SK-N-SH treated with all-trans-retinoic acid at 6 μM for 48 hours (cell line): ENCODE measurements around the gene GGT5.
"Not testable (repeated sequence)": the region's sequence is repeated elsewhere in the genome, so short reads cannot be mapped to it uniquely, and the experiment has no call there.

Experiments
- ATAC-seq: fragments of 200-7000 bp; cut with Tn5 transposase; 3 replicates; pipeline ENCODE4 v1.9.1; 2020; ENCODE audit warnings: mild to moderate bottlenecking, moderate library complexity
- ARNTL ChIP-seq: fragments of 450-650 bp; formaldehyde crosslinking; IDR thresholded peaks from 2 replicates; pipeline ENCODE4 v1.5.0; 2020; ENCODE audit warnings: low read depth, mild to moderate bottlenecking, moderate library complexity, borderline replicate concordance
- BACH2 ChIP-seq: fragments of 250-450 bp; sonication (Bioruptor Pico); IDR thresholded peaks from 2 replicates; pipeline ENCODE4 v1.9.0; 2021; ENCODE audit warnings: mild to moderate bottlenecking, borderline replicate concordance
- CSRNP3 ChIP-seq: fragments of 250-450 bp; sonication (Bioruptor Pico); IDR thresholded peaks from 2 replicates; pipeline ENCODE4 v1.5.1; 2021; ENCODE audit warnings: mild to moderate bottlenecking, moderate library complexity
- ESRRG ChIP-seq: fragments of 250-450 bp; sonication (Bioruptor Pico); IDR thresholded peaks from 2 replicates; pipeline ENCODE4 v1.6.1; 2021; ENCODE audit warnings: mild to moderate bottlenecking
- GLIS3 ChIP-seq: fragments of 250-450 bp; sonication (Bioruptor Pico); IDR thresholded peaks from 2 replicates; pipeline ENCODE4 v1.5.0; 2020; ENCODE audit warnings: mild to moderate bottlenecking, moderate library complexity
- ISL1 ChIP-seq: fragments of 250-450 bp; sonication (Bioruptor Pico); IDR thresholded peaks from 2 replicates; pipeline ENCODE4 v2.1.2; 2022; ENCODE audit warnings: mild to moderate bottlenecking, moderate library complexity
- OSR1 ChIP-seq: fragments of 250-450 bp; sonication (Bioruptor Pico); IDR thresholded peaks from 2 replicates; pipeline ENCODE4 v1.8.0; 2022; ENCODE audit warnings: moderate library complexity, mild to moderate bottlenecking, inconsistent platforms
- PATZ1 ChIP-seq: fragments of 250-450 bp; sonication (Bioruptor Pico); IDR thresholded peaks from 2 replicates; pipeline ENCODE4 v1.8.0; 2020; ENCODE audit warnings: mild to moderate bottlenecking, moderate library complexity, borderline replicate concordance
- PPARA ChIP-seq: fragments of 250-450 bp; sonication (Bioruptor Pico); IDR thresholded peaks from 2 replicates; pipeline ENCODE4 v1.5.0; 2020; ENCODE audit warnings: mild to moderate bottlenecking, borderline replicate concordance
- RARB ChIP-seq: fragments of 250-450 bp; sonication (Bioruptor Pico); IDR thresholded peaks from 2 replicates; pipeline ENCODE4 v1.8.0; 2021; ENCODE audit warnings: mild to moderate bottlenecking, moderate library complexity
- TCF4 ChIP-seq: fragments of 250-450 bp; sonication (Bioruptor Pico); IDR thresholded peaks from 2 replicates; pipeline ENCODE4 v1.8.0; 2021; ENCODE audit warnings: mild to moderate bottlenecking, moderate library complexity, borderline replicate concordance
- TOX ChIP-seq: fragments of 250-450 bp; sonication (Bioruptor Pico); IDR thresholded peaks from 2 replicates; pipeline ENCODE4 v1.8.0; 2021; ENCODE audit warnings: mild to moderate bottlenecking, moderate library complexity, borderline replicate concordance
- ZC3H10 ChIP-seq: fragments of 250-450 bp; sonication (Bioruptor Pico); IDR thresholded peaks from 2 replicates; pipeline ENCODE4 v1.5.1; 2021; ENCODE audit warnings: mild to moderate bottlenecking, moderate library complexity
- ZFP3 ChIP-seq: fragments of 250-450 bp; sonication (Bioruptor Pico); IDR thresholded peaks from 2 replicates; pipeline ENCODE4 v1.5.0; 2020; ENCODE audit warnings: mild to moderate bottlenecking, moderate library complexity
- ZFP30 ChIP-seq: fragments of 450-650 bp; formaldehyde crosslinking; IDR thresholded peaks from 2 replicates; pipeline ENCODE4 v1.5.0; 2022; ENCODE audit warnings: mild to moderate bottlenecking, moderate library complexity
- ZNF565 ChIP-seq: fragments of 450-650 bp; formaldehyde crosslinking; conservative IDR thresholded peaks from 2 replicates; pipeline ENCODE4 v1.5.0; 2020; ENCODE audit warnings: low read depth, mild to moderate bottlenecking, moderate library complexity
- ZNF70 ChIP-seq: fragments of 450-650 bp; formaldehyde crosslinking; IDR thresholded peaks from 2 replicates; pipeline ENCODE4 v1.5.0; 2020; ENCODE audit warnings: mild to moderate bottlenecking, moderate library complexity
- ZNF8 ChIP-seq: fragments of 450-650 bp; formaldehyde crosslinking; IDR thresholded peaks from 2 replicates; pipeline ENCODE4 v1.5.0; 2020; ENCODE audit warnings: mild to moderate bottlenecking, moderate library complexity
- TF ChIP-seq, protein P1 (sequence below): fragments of 250-450 bp; sonication (Bioruptor Pico); IDR thresholded peaks from 2 replicates; pipeline ENCODE4 v1.5.1; 2020; ENCODE audit warnings: low read depth, mild to moderate bottlenecking, moderate library complexity
- TF ChIP-seq, protein P2 (sequence below): fragments of 250-450 bp; sonication (Bioruptor Pico); IDR thresholded peaks from 2 replicates; pipeline ENCODE4 v1.8.0; 2021; ENCODE audit warnings: low read depth, mild to moderate bottlenecking, moderate library complexity, borderline replicate concordance

Gene GGT5

DNA sequence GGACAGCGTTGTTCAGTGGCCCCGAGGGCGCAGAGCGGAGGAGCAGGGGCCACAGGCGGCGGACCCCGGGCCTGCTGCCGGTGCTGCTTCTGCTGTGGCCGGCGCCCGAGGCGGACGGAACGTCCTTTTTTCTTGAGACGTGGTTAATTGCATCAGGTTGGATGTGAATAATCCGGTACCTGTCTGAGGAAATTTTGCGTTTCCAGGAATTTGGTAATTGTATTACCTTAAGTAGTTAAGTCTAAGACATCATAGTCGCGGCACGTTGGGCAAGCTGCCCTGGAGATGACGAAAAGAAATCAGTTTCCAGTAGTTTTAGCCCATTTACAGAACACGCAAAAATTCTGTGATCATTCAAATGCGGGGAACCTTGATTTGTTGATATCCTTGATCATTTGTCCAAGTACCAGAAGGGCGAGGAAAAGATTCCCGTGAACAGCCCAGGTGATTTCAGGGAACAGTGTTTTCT, 26.5 kb upstream of the GGT5 start:
- TF ChIP-seq ZFP3 (no peak), GLIS3 (CRISPR knock-in tag) (no peak), CSRNP3 (CRISPR knock-in tag) (no peak), TOX (CRISPR knock-in tag) (no peak), ZNF8 (CRISPR knock-in tag) (no peak), ZNF565 (CRISPR knock-in tag) (no peak), PATZ1 (CRISPR knock-in tag) (no peak), BACH2 (CRISPR knock-in tag) (no peak), ZFP30 (CRISPR knock-in tag) (no peak), ZNF70 (CRISPR knock-in tag) (no peak), ARNTL (CRISPR knock-in tag) (no peak), TCF4 (no peak)
- TF ChIP-seq, protein P1, sequence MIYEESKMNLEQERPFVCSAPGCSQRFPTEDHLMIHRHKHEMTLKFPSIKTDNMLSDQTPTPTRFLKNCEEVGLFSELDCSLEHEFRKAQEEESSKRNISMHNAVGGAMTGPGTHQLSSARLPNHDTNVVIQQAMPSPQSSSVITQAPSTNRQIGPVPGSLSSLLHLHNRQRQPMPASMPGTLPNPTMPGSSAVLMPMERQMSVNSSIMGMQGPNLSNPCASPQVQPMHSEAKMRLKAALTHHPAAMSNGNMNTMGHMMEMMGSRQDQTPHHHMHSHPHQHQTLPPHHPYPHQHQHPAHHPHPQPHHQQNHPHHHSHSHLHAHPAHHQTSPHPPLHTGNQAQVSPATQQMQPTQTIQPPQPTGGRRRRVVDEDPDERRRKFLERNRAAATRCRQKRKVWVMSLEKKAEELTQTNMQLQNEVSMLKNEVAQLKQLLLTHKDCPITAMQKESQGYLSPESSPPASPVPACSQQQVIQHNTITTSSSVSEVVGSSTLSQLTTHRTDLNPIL (CRISPR knock-in tag): no peak
- ATAC-seq: peak; percentile 52

GRCh38 chr22:24270556-24271385, 25.9 kb upstream of the GGT5 start, which contains the start of gene SPECC1L:
TSS of gene SPECC1L (plus strand) at chr22:24270831. CDS start at chr22:24302232, 31,401 bp downstream.
- TF ChIP-seq PPARA (CRISPR knock-in tag) (no peak), ZNF565 (CRISPR knock-in tag) (no peak), ESRRG (CRISPR knock-in tag) (no peak), TOX (CRISPR knock-in tag) (no peak), RARB (CRISPR knock-in tag) (no peak), ZFP3 (no peak), ARNTL (CRISPR knock-in tag) (no peak), PATZ1 (CRISPR knock-in tag) (no peak), TCF4 (no peak), GLIS3 (CRISPR knock-in tag) (no peak), CSRNP3 (CRISPR knock-in tag) (no peak), OSR1 (CRISPR knock-in tag) (no peak), ZC3H10 (no peak), ISL1 (CRISPR knock-in tag) (no peak), ZNF70 (CRISPR knock-in tag) (no peak)
- TF ChIP-seq, protein P1 (CRISPR knock-in tag): no peak
- TF ChIP-seq, protein P2, sequence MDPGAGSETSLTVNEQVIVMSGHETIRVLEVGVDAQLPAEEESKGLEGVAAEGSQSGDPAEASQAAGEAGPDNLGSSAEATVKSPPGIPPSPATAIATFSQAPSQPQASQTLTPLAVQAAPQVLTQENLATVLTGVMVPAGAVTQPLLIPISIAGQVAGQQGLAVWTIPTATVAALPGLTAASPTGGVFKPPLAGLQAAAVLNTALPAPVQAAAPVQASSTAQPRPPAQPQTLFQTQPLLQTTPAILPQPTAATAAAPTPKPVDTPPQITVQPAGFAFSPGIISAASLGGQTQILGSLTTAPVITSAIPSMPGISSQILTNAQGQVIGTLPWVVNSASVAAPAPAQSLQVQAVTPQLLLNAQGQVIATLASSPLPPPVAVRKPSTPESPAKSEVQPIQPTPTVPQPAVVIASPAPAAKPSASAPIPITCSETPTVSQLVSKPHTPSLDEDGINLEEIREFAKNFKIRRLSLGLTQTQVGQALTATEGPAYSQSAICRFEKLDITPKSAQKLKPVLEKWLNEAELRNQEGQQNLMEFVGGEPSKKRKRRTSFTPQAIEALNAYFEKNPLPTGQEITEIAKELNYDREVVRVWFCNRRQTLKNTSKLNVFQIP (CRISPR knock-in tag): no peak
- peak; percentile 95 for ATAC-seq

- not testable (repeated sequence) for ATAC-seq
Observed at GRCh38 chr22:24266495-24266894, 21.6 kb upstream of the GGT5 start.
